ENCODE data around the gene GDPD1.

DNA sequence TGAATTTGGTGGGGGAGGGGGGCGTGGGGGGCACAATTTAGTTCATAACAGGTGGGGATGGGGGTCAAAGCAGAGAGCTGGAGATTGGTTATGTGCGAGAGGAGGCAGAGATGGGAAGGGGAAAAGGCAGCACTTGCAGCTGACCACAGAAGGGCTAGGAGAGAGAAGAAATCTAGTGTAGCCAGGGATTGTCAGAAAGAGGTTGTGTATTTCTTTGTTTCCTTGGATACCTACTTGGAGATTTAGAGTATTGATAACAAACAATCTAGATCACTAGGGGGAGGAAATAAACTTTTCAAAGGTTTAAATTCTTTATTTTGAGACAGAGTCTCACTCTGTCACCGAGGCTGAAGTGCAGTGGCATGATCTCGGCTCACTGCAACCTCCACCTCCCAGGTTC is 64.0 kb downstream of the GDPD1 start:
- TF ChIP-seq, protein P1, sequence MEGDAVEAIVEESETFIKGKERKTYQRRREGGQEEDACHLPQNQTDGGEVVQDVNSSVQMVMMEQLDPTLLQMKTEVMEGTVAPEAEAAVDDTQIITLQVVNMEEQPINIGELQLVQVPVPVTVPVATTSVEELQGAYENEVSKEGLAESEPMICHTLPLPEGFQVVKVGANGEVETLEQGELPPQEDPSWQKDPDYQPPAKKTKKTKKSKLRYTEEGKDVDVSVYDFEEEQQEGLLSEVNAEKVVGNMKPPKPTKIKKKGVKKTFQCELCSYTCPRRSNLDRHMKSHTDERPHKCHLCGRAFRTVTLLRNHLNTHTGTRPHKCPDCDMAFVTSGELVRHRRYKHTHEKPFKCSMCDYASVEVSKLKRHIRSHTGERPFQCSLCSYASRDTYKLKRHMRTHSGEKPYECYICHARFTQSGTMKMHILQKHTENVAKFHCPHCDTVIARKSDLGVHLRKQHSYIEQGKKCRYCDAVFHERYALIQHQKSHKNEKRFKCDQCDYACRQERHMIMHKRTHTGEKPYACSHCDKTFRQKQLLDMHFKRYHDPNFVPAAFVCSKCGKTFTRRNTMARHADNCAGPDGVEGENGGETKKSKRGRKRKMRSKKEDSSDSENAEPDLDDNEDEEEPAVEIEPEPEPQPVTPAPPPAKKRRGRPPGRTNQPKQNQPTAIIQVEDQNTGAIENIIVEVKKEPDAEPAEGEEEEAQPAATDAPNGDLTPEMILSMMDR (IDR thresholded peaks at IDR 0.05), result no peak
- TF ChIP-seq POLR2A (IDR thresholded peaks at IDR 0.05), result no peak
